ENCODE results near the gene RMC1. TPM values are rescaled to one million over a fixed set of nuclear protein-coding genes. Genes with fewer than 3 reads are reported as not detected.

Gene RMC1
- total and polyA plus RNA-seq, 3 donors from 2014 or later: 33.5 to 51.5 (median 44.2) TPM

- WGBS, 2 donors: 90 to 91% methylated on average over 3 of the region's 3 CpGs
- Histone ChIP-seq H3K36me3 (ENCODE audit: low read depth, missing control alignments) (no peaks in the 10 kb centered on the region), H3K9me3 (no peaks in the 10 kb centered on the region), H3K27me3 (no peaks in the 10 kb centered on the region), H3K4me1 (no peaks in the 10 kb centered on the region), H3K4me3 (no peak overlapping the region), H3K27ac (no peak overlapping the region)
- TF ChIP-seq POLR2A (IDR thresholded peaks at IDR 0.05) (no peak), CTCF (IDR thresholded peaks at IDR 0.05) (no peak)
- intact Hi-C loops (cut with DNase I; ENCODE audit: low total_unique reads): no loop called here
- no peak for DNase-seq
Measured at GRCh38 chr18:23529604-23530003, 26.3 kb downstream of the RMC1 start.

- H3K27me3 ChIP-seq: no peaks in the 10 kb centered on the region
- WGBS, 2 donors: 89 to 90% methylated on average over 7 of the region's 7 CpGs
- no peak overlapping the region for H3K27ac ChIP-seq
- no peak for DNase-seq
- no peaks in the 10 kb centered on the region for H3K4me1 ChIP-seq
- intact Hi-C loops (cut with DNase I; ENCODE audit: low total_unique reads): no loop called here
- TF ChIP-seq POLR2A (IDR thresholded peaks at IDR 0.05) (no peak), CTCF (IDR thresholded peaks at IDR 0.05) (no peak)
- H3K36me3 ChIP-seq (ENCODE audit: low read depth, missing control alignments): no peaks in the 10 kb centered on the region
- H3K9me3 ChIP-seq: no peaks in the 10 kb centered on the region
- H3K4me3 ChIP-seq: no peak overlapping the region
Measured at GRCh38 chr18:23530195-23530594, 26.9 kb downstream of the RMC1 start.

- no peaks in the 10 kb centered on the region for H3K36me3 ChIP-seq (ENCODE audit: low read depth, missing control alignments)
- intact Hi-C loops (cut with DNase I; ENCODE audit: low total_unique reads): no loop called here
- DNase-seq: no peak
- no peak overlapping the region for H3K27ac ChIP-seq
- 93 to 95% methylated on average over 13 of the region's 13 CpGs for WGBS, 2 donors
- H3K9me3 ChIP-seq: no peaks in the 10 kb centered on the region
- no peaks in the 10 kb centered on the region for H3K4me1 ChIP-seq
- TF ChIP-seq CTCF (IDR thresholded peaks at IDR 0.05) (no peak), POLR2A (IDR thresholded peaks at IDR 0.05) (no peak)
- no peak overlapping the region for H3K4me3 ChIP-seq
- H3K27me3 ChIP-seq: no peaks in the 10 kb centered on the region
Measured at GRCh38 chr18:23531912-23532311, 28.6 kb downstream of the RMC1 start.

- intact Hi-C loops (cut with DNase I; ENCODE audit: low total_unique reads): no loop called here
- Histone ChIP-seq H3K9me3 (no peaks in the 10 kb centered on the region), H3K27ac (no peak overlapping the region), H3K4me3 (no peak overlapping the region), H3K36me3 (ENCODE audit: low read depth, missing control alignments) (no peaks in the 10 kb centered on the region), H3K27me3 (no peaks in the 10 kb centered on the region), H3K4me1 (no peaks in the 10 kb centered on the region)
- no peak for TF ChIP-seq POLR2A (IDR thresholded peaks at IDR 0.05)
- TF ChIP-seq CTCF (IDR thresholded peaks at IDR 0.05): no peak
- DNase-seq: peak; percentile 32
- 47 to 48% methylated on average over 4 of the region's 4 CpGs for WGBS, 2 donors
Measured at GRCh38 chr18:23532848-23533247, 29.5 kb downstream of the RMC1 start.

- Histone ChIP-seq H3K36me3 (ENCODE audit: low read depth, missing control alignments) (no peaks in the 10 kb centered on the region), H3K4me1 (no peaks in the 10 kb centered on the region), H3K9me3 (no peaks in the 10 kb centered on the region), H3K4me3 (no peak overlapping the region), H3K27me3 (no peaks in the 10 kb centered on the region), H3K27ac (no peak overlapping the region)
- 95 to 97% methylated on average over 12 to 16 of the region's 16 CpGs for WGBS, 2 donors
- no peak for DNase-seq
- intact Hi-C loops (cut with DNase I; ENCODE audit: low total_unique reads): no loop called here
- no peak for TF ChIP-seq CTCF (IDR thresholded peaks at IDR 0.05)
- TF ChIP-seq POLR2A (IDR thresholded peaks at IDR 0.05): no peak
Measured at GRCh38 chr18:23534276-23534675, 31.0 kb downstream of the RMC1 start.

Data from testis (tissue), 3 donors.